Hepatocyte (in vitro differentiated cells): ENCODE results near the gene SLC8A2. TPM values are rescaled to one million over a fixed set of nuclear protein-coding genes. Genes with fewer than 3 reads are reported as not detected.

Experiments
- DNase-seq: peaks from one replicate; pipeline ENCODE4 v3.0.0-alpha.2; 2016; ENCODE audit warnings: low spot score
- H2AFZ ChIP-seq: fragments of 200-600 bp; sonication (generic); 2 replicates; pipeline ENCODE4 v1.6.0; 2016; ENCODE audit warnings: antibody characterized with exemption, mild to moderate bottlenecking
- H3K27ac ChIP-seq: fragments of 200-600 bp; sonication (generic); 2 replicates; pipeline ENCODE4 v1.5.1; 2016; ENCODE audit warnings: mild to moderate bottlenecking
- H3K27me3 ChIP-seq: fragments of 200-600 bp; sonication (generic); 2 replicates; pipeline ENCODE4 v1.6.1; 2016
- H3K36me3 ChIP-seq: fragments of 200-600 bp; sonication (generic); replicated peaks from 2 replicates; pipeline ENCODE4 v1.5.1; 2016; ENCODE audit warnings: low read depth; ENCODE audit not compliant: insufficient read depth
- H3K4me1 ChIP-seq: fragments of 200-600 bp; sonication (generic); 2 replicates; pipeline ENCODE4 v1.5.1; 2016; ENCODE audit warnings: mild to moderate bottlenecking, moderate library complexity; ENCODE audit not compliant: insufficient read depth
- H3K4me2 ChIP-seq: fragments of 200-600 bp; sonication (generic); 2 replicates; pipeline ENCODE4 v1.6.0; 2016
- H3K4me3 ChIP-seq: fragments of 200-600 bp; sonication (generic); 2 replicates; pipeline ENCODE4 v1.5.1; 2016; ENCODE audit warnings: mild to moderate bottlenecking
- H3K79me2 ChIP-seq: fragments of 200-600 bp; sonication (generic); 2 replicates; pipeline ENCODE4 v1.6.0; 2017; ENCODE audit warnings: mild to moderate bottlenecking
- H3K9me2 ChIP-seq: fragments of 200-600 bp; sonication (generic); replicated peaks from 2 replicates; pipeline ENCODE4 v1.6.0; 2017; ENCODE audit warnings: mild to moderate bottlenecking; ENCODE audit not compliant: insufficient read depth
- H3K9me3 ChIP-seq: fragments of 200-600 bp; sonication (generic); 2 replicates; pipeline ENCODE4 v1.5.1; 2016; ENCODE audit warnings: low read depth, mild to moderate bottlenecking
- H4K20me1 ChIP-seq: fragments of 200-600 bp; sonication (generic); 2 replicates; pipeline ENCODE4 v1.6.0; 2016; ENCODE audit warnings: mild to moderate bottlenecking; ENCODE audit not compliant: insufficient read depth, poor library complexity, severe bottlenecking
- CTCF ChIP-seq: fragments of 200-600 bp; sonication (generic); IDR thresholded peaks from 2 replicates; pipeline ENCODE4 v1.5.1; 2016; ENCODE audit warnings: antibody characterized with exemption, mild to moderate bottlenecking; ENCODE audit not compliant: poor library complexity
- EZH2 ChIP-seq: fragments of 200-600 bp; sonication (generic); IDR thresholded peaks from 2 replicates; pipeline ENCODE4 v1.6.1; 2016; ENCODE audit warnings: antibody characterized with exemption, mild to moderate bottlenecking, borderline replicate concordance
- EZH2phosphoT487 ChIP-seq: fragments of 200-600 bp; sonication (generic); IDR thresholded peaks from one replicate; pipeline ENCODE4 v1.6.1; 2018; ENCODE audit warnings: antibody characterized with exemption, mild to moderate bottlenecking, low read depth, moderate library complexity; ENCODE audit not compliant: unreplicated experiment, severe bottlenecking
- WGBS: methylation state at CpG from one replicate; pipeline ENCODE4 v1.1.6; 2016; ENCODE audit warnings: low lambda C conversion rate; ENCODE audit errors: missing lambda C conversion rate; 5-methylcytosine and 5-hydroxymethylcytosine counted together
- polyA plus RNA-seq: library from polyadenylated mRNA; unstranded; fragments of >200 nt; fragmentation: Nextera tagmentation; extraction: Ambion mirVana; gene quantifications from 2 replicates; pipeline ENCODE4 v1.2.1, GENCODE V29; 2016
- total RNA-seq: library from RNA; depleted of rRNA; stranded (reverse); fragments of >200 nt; gene quantifications from 2 replicates; pipeline ENCODE4 v1.2.3, GENCODE V29; 2014

The SLC8A2 gene
- total and polyA plus RNA-seq, 2 experiments from 2014 or later: 0.24 to 1.1 TPM

GRCh38 chr19:47447470-47448359 is 24.0 kb downstream of the SLC8A2 start:
- Histone ChIP-seq H3K4me3 (no peak overlapping the region), H3K9me2 (no peaks in the 10 kb centered on the region), H3K9me3 (no peaks in the 10 kb centered on the region), H3K27ac (no peak overlapping the region), H3K36me3 (no peaks in the 10 kb centered on the region), H3K4me1 (peaks cover 11% of the 10 kb centered on the region), H2AFZ (no peak overlapping the region), H3K79me2 (no peaks in the 10 kb centered on the region), H3K4me2 (peak overlapping the region; percentile 74), H4K20me1 (no peaks in the 10 kb centered on the region), H3K27me3 (peaks cover 78% of the 10 kb centered on the region)
- WGBS: 8% methylated on average over 78 of the region's 95 CpGs
- TF ChIP-seq EZH2phosphoT487: no peak
- TF ChIP-seq EZH2: peak; percentile 46
- TF ChIP-seq CTCF: no peak
- DNase-seq: peak; percentile 71

GRCh38 chr19:47446534-47447469 is 24.9 kb downstream of the SLC8A2 start:
- no peaks in the 10 kb centered on the region for H3K9me2 ChIP-seq
- peaks cover 85% of the 10 kb centered on the region for H3K27me3 ChIP-seq
- H3K4me2 ChIP-seq: peak overlapping the region; percentile 74
- H3K4me3 ChIP-seq: no peak overlapping the region
- TF ChIP-seq EZH2phosphoT487 (no peak), CTCF (no peak), EZH2 (no peak)
- H3K4me1 ChIP-seq: peaks cover 11% of the 10 kb centered on the region
- WGBS: 17% methylated on average over 25 of the region's 28 CpGs
- H3K79me2 ChIP-seq: no peaks in the 10 kb centered on the region
- no peaks in the 10 kb centered on the region for H4K20me1 ChIP-seq
- H2AFZ ChIP-seq: no peak overlapping the region
- DNase-seq: peak; percentile 50
- H3K27ac ChIP-seq: no peak overlapping the region
- H3K9me3 ChIP-seq: no peaks in the 10 kb centered on the region
- H3K36me3 ChIP-seq: no peaks in the 10 kb centered on the region

GRCh38 chr19:47445937-47446402 is 25.7 kb downstream of the SLC8A2 start:
- Histone ChIP-seq H4K20me1 (no peaks in the 10 kb centered on the region), H3K79me2 (no peaks in the 10 kb centered on the region), H3K9me3 (no peaks in the 10 kb centered on the region), H3K27ac (no peak overlapping the region), H3K9me2 (no peaks in the 10 kb centered on the region), H3K4me2 (peak overlapping the region; percentile 62), H3K4me1 (peaks cover 11% of the 10 kb centered on the region), H3K4me3 (no peak overlapping the region), H3K27me3 (peaks cover 88% of the 10 kb centered on the region), H3K36me3 (no peaks in the 10 kb centered on the region), H2AFZ (no peak overlapping the region)
- DNase-seq: peak; percentile 70
- 7% methylated on average over 10 of the region's 22 CpGs for WGBS
- TF ChIP-seq EZH2 (no peak), CTCF (no peak), EZH2phosphoT487 (no peak)
